Activated CD4-positive, alpha-beta T cell treated with anti-CD3 and anti-CD28 coated beads for 36 hours (primary cell): ENCODE results near the gene NKD1. TPM values are rescaled to one million over a fixed set of nuclear protein-coding genes. Genes with fewer than 3 reads are reported as not detected.

ENCODE experiments used
- ATAC-seq: fragments of 200-7000 bp; cut with Tn5 transposase; one replicate; pipeline ENCODE4 v1.10.0; 2021; ENCODE audit warnings: mild to moderate bottlenecking, moderate library complexity
- CTCF ChIA-PET: fragments of 350-600 bp; sonication (Branson Sonifier 250); formaldehyde crosslinking; loops from one replicate; lab custom pipeline; 2021; ENCODE audit warnings: antibody characterized with exemption; lab: Charles Lee
- POLR2A ChIA-PET: fragments of 350-600 bp; sonication (Branson Sonifier 250); formaldehyde crosslinking; loops from one replicate; lab custom pipeline; 2021; ENCODE audit warnings: antibody characterized with exemption, inconsistent platforms; lab: Charles Lee
- DNase-seq: peaks from one replicate; pipeline ENCODE4 v3.0.0-alpha.2; 2020
- H3K27ac Mint-ChIP-seq: one replicate; pipeline ENCODE4 v1.8.0; 2021; ENCODE audit warnings: mixed read lengths
- H3K27me3 Mint-ChIP-seq: one replicate; pipeline ENCODE4 v1.8.0; 2021; ENCODE audit warnings: mixed read lengths
- H3K36me3 Mint-ChIP-seq: one replicate; pipeline ENCODE4 v1.8.0; 2021; ENCODE audit warnings: low read depth, mixed read lengths
- H3K4me1 Mint-ChIP-seq: one replicate; pipeline ENCODE4 v1.8.0; 2021; ENCODE audit warnings: mixed read lengths
- H3K4me3 Mint-ChIP-seq: one replicate; pipeline ENCODE4 v1.8.0; 2021; ENCODE audit warnings: mild to moderate bottlenecking, moderate library complexity, mixed read lengths
- H3K9me3 Mint-ChIP-seq: one replicate; pipeline ENCODE4 v1.8.0; 2021; ENCODE audit warnings: low read depth, mixed read lengths
- intact Hi-C, 2 experiments: fragments of 100-400 bp; cut with DNase I in 1 of 2; cut with micrococcal nuclease in 1 of 2; formaldehyde crosslinking; loops; one replicate each; pipeline versions ENCODE4 v1.14.2 to v1.15.1; 2022 to 2024; cut with DNase I, micrococcal nuclease
- total RNA-seq, 2 experiments: library from RNA; stranded (reverse); gene quantifications; one replicate each; pipeline ENCODE4 v1.2.3, GENCODE V29; 2021

Gene NKD1
- total RNA-seq, 2 experiments from 2014 or later = 1.8 to 3.1 TPM

GRCh38 chr16:50616883-50617645, 68.9 kb downstream of the NKD1 start:
- intact Hi-C loops = loop anchor here in 1 of 2 experiments (1.0 kb wide), 1 partner anchor 15 kb away; no protein-coding TSS in a partner anchor
- ChIA-PET CTCF (interaction anchor here (1.1 to 1.2 kb wide), 2 partner anchors 9 to 25 kb away, joined by 3 to 4 read pairs; no protein-coding TSS in a partner anchor), POLR2A (interaction anchor here (0.6 kb wide), 1 partner anchor 24 kb away, joined by 4 read pairs; no protein-coding TSS in a partner anchor)
- DNase-seq (peak; percentile 20), ATAC-seq (peak; percentile 64)
- H3K9me3 Mint-ChIP-seq = no peaks in the 10 kb centered on the region
- no peaks in the 10 kb centered on the region for H3K27me3 Mint-ChIP-seq
- H3K4me1 Mint-ChIP-seq = peaks cover 21% of the 10 kb centered on the region
- peak overlapping the region; percentile 53 for H3K27ac Mint-ChIP-seq
- no peaks in the 10 kb centered on the region for H3K36me3 Mint-ChIP-seq
- no peak overlapping the region for H3K4me3 Mint-ChIP-seq

GRCh38 chr16:50617646-50618184, 69.5 kb downstream of the NKD1 start:
- POLR2A ChIA-PET = no interaction called here
- no peak overlapping the region for H3K4me3 Mint-ChIP-seq
- ATAC-seq = no peak
- no peaks in the 10 kb centered on the region for H3K36me3 Mint-ChIP-seq
- H3K27me3 Mint-ChIP-seq = no peaks in the 10 kb centered on the region
- CTCF ChIA-PET = no interaction called here
- no peak for DNase-seq
- peak overlapping the region; percentile 53 for H3K27ac Mint-ChIP-seq
- H3K9me3 Mint-ChIP-seq = no peaks in the 10 kb centered on the region
- peaks cover 23% of the 10 kb centered on the region for H3K4me1 Mint-ChIP-seq
- intact Hi-C loops = no loop called here

GRCh38 chr16:50618238-50618918, 70.2 kb downstream of the NKD1 start:
- CTCF ChIA-PET = no interaction called here
- H3K36me3 Mint-ChIP-seq = no peaks in the 10 kb centered on the region
- no peak for ATAC-seq

GRCh38 chr16:50619702-50620491, 71.7 kb downstream of the NKD1 start:
- ATAC-seq (no peak), DNase-seq (no peak)
- Mint-ChIP-seq H3K27ac (no peak overlapping the region), H3K27me3 (no peaks in the 10 kb centered on the region), H3K4me1 (peaks cover 41% of the 10 kb centered on the region), H3K4me3 (no peak overlapping the region), H3K36me3 (no peaks in the 10 kb centered on the region), H3K9me3 (no peaks in the 10 kb centered on the region)
- ChIA-PET POLR2A (no interaction called here), CTCF (interaction anchor here (0.6 to 1.3 kb wide), 6 partner anchors 9 to 266 kb away, joined by 3 to 4 read pairs (median 3); no protein-coding TSS in a partner anchor)
- intact Hi-C loops = loop anchor here in 1 of 2 experiments (5.0 kb wide), 1 partner anchor 958 kb away; no protein-coding TSS in a partner anchor

More at GRCh38 chr16:50618238-50618918, 70.2 kb downstream of the NKD1 start:
- DNase-seq = no peak
- no peaks in the 10 kb centered on the region for H3K27me3 Mint-ChIP-seq
- no peak overlapping the region for H3K27ac Mint-ChIP-seq
- POLR2A ChIA-PET = no interaction called here
- no peaks in the 10 kb centered on the region for H3K9me3 Mint-ChIP-seq
- H3K4me3 Mint-ChIP-seq = no peak overlapping the region
- intact Hi-C loops = no loop called here
- peaks cover 27% of the 10 kb centered on the region for H3K4me1 Mint-ChIP-seq

DNA sequence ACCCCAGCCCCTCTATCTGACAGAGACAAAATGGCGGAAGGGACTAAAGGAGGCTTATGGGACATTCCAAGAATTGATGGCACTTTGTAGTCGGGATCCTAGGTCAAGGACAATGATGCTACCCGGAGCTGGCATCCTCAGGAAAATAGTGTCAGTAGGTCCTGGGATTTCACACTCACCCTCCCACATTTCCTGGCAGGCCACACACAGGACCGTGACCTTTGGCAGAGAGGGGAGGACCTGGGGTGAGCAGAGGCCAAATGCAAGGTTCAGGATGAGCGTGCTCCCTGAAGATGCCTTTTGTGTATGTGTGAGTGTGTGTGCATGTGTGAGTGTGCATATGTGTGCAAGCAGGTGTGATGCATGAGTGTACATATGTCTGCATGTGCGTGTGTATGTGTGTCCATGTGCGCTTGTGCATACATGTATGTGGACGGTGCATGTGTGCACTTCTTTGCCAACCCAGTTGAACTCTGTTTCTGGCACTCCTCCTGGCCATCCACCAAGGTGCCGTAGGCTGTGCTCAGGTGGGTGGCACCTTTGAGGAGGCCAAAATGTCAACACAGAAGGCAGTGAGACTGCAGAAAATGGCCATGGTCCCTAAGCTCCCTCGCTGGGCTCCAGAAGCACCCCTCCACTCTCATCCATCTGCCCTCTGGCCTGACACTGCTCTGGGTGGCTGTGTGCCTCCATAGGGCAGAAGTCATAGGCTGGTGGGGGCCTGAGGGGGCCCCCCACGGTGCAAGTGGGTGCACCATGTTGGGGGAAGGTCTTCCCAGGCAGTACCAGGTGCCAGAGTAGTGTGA, 72.7 kb downstream of the NKD1 start:
- intact Hi-C loops = loop anchor here in 1 of 2 experiments (5.0 kb wide), 1 partner anchor 959 kb away; no protein-coding TSS in a partner anchor
- Mint-ChIP-seq H3K27me3 (no peaks in the 10 kb centered on the region), H3K9me3 (no peaks in the 10 kb centered on the region), H3K4me3 (no peak overlapping the region), H3K36me3 (no peaks in the 10 kb centered on the region), H3K4me1 (peaks cover 44% of the 10 kb centered on the region), H3K27ac (no peak overlapping the region)
- ChIA-PET POLR2A (no interaction called here), CTCF (interaction anchor here (0.6 to 1.3 kb wide), 3 partner anchors 46 to 186 kb away, joined by 3 to 4 read pairs (median 3); no protein-coding TSS in a partner anchor)
- DNase-seq (no peak), ATAC-seq (no peak)

GRCh38 chr16:50621452-50621792, 73.2 kb downstream of the NKD1 start:
- intact Hi-C loops = loop anchor here in 1 of 2 experiments (5.0 kb wide), 1 partner anchor 959 kb away; no protein-coding TSS in a partner anchor
- CTCF ChIA-PET = no interaction called here
- Mint-ChIP-seq H3K9me3 (no peaks in the 10 kb centered on the region), H3K36me3 (no peaks in the 10 kb centered on the region), H3K27ac (no peak overlapping the region), H3K4me3 (no peak overlapping the region), H3K4me1 (peaks cover 45% of the 10 kb centered on the region), H3K27me3 (no peaks in the 10 kb centered on the region)
- ATAC-seq = no peak
- no peak for DNase-seq
- POLR2A ChIA-PET = no interaction called here

GRCh38 chr16:50622029-50622428, 73.8 kb downstream of the NKD1 start:
- ChIA-PET CTCF (interaction anchor here (1.0 to 1.3 kb wide), 2 partner anchors 11 to 295 kb away, joined by 3 to 4 read pairs; no protein-coding TSS in a partner anchor), POLR2A (no interaction called here)
- Mint-ChIP-seq H3K9me3 (no peaks in the 10 kb centered on the region), H3K27ac (no peak overlapping the region), H3K36me3 (no peaks in the 10 kb centered on the region), H3K4me3 (no peak overlapping the region), H3K4me1 (peaks cover 44% of the 10 kb centered on the region), H3K27me3 (no peaks in the 10 kb centered on the region)
- ATAC-seq = no peak
- no peak for DNase-seq
- intact Hi-C loops = loop anchor here in 1 of 2 experiments (5.0 kb wide), 1 partner anchor 960 kb away; no protein-coding TSS in a partner anchor

GRCh38 chr16:50622643-50623369, 74.6 kb downstream of the NKD1 start:
- POLR2A ChIA-PET = no interaction called here
- no peaks in the 10 kb centered on the region for H3K9me3 Mint-ChIP-seq
- H3K4me1 Mint-ChIP-seq = peaks cover 44% of the 10 kb centered on the region
- H3K27ac Mint-ChIP-seq = no peak overlapping the region
- CTCF ChIA-PET = interaction anchor here (1.0 to 1.7 kb wide), 3 partner anchors 12 to 296 kb away, joined by 3 to 9 read pairs (median 4); no protein-coding TSS in a partner anchor
- DNase-seq = no peak
- H3K36me3 Mint-ChIP-seq = no peaks in the 10 kb centered on the region
- no peak for ATAC-seq
- H3K27me3 Mint-ChIP-seq = no peaks in the 10 kb centered on the region
- intact Hi-C loops = loop anchor here in 1 of 2 experiments (5.0 kb wide), 1 partner anchor 961 kb away; no protein-coding TSS in a partner anchor
- H3K4me3 Mint-ChIP-seq = no peak overlapping the region

GRCh38 chr16:50624449-50624970, 76.3 kb downstream of the NKD1 start:
- CTCF ChIA-PET = interaction anchor here (0.6 to 2.0 kb wide), 4 partner anchors 12 to 297 kb away, joined by 3 to 9 read pairs (median 4); no protein-coding TSS in a partner anchor
- intact Hi-C loops = loop anchor here in 1 of 2 experiments (5.0 kb wide), 1 partner anchor 962 kb away; no protein-coding TSS in a partner anchor
- no peak for ATAC-seq
- H3K4me1 Mint-ChIP-seq = peaks cover 40% of the 10 kb centered on the region
- H3K36me3 Mint-ChIP-seq = no peaks in the 10 kb centered on the region
- H3K9me3 Mint-ChIP-seq = no peaks in the 10 kb centered on the region
- DNase-seq = no peak
- no peak overlapping the region for H3K4me3 Mint-ChIP-seq
- no peak overlapping the region for H3K27ac Mint-ChIP-seq
- POLR2A ChIA-PET = no interaction called here
- no peaks in the 10 kb centered on the region for H3K27me3 Mint-ChIP-seq
